NCI-H526 (cell line): ENCODE results near the gene HCFC1.

Experiments used
- DNase-seq, 2 experiments: peaks; one replicate each; lab custom pipeline; 2025; lab: John Stamatoyannopoulos, UW

HCFC1 gene

DNA sequence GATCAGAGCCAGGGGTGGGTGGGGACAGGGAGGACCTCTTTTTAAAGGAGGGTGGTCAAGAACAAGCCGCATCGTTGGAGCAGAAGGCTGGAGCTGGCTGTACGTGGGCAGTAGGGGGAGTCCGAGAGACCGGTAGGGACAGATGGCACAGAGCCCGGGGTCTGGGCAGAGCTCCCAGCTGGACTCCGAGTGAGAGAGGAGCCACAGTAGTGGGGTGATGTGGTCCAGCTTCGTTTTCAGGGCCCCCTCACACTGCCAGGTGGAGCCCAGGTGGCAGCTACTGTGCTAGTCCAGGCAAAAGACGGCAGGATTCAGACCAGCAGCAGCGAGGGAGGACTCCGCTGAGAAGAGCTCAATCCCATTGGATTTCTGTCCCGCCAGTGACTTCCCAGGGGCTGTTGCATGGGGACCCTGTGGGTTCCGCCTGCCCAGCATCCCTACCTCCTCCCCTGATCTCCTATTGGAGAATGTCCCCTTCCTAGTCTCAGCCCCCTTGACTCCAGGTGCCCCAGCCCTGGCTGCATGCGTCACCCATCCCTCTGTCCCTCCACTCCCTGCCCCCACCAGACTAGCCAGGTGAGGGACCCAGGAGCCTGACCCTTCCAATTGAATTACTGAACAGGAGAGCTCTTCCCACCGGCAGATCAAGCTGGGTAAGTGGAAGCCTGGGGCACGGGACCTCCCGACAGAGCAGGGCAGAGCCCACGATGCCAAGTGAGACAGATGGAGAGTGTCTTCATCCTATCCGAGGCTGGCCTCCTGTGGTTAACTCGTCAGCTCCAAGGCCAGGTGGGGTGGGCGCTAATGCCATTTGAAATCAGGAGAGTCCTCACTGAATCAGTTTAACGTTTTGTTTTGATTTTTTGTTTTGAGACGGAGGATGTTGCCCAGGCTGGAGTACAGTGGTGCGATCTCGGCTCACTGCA is 48.4 kb downstream of the HCFC1 start:
- DNase-seq, result peak in 1 of 2 experiments; percentile 42

DNA sequence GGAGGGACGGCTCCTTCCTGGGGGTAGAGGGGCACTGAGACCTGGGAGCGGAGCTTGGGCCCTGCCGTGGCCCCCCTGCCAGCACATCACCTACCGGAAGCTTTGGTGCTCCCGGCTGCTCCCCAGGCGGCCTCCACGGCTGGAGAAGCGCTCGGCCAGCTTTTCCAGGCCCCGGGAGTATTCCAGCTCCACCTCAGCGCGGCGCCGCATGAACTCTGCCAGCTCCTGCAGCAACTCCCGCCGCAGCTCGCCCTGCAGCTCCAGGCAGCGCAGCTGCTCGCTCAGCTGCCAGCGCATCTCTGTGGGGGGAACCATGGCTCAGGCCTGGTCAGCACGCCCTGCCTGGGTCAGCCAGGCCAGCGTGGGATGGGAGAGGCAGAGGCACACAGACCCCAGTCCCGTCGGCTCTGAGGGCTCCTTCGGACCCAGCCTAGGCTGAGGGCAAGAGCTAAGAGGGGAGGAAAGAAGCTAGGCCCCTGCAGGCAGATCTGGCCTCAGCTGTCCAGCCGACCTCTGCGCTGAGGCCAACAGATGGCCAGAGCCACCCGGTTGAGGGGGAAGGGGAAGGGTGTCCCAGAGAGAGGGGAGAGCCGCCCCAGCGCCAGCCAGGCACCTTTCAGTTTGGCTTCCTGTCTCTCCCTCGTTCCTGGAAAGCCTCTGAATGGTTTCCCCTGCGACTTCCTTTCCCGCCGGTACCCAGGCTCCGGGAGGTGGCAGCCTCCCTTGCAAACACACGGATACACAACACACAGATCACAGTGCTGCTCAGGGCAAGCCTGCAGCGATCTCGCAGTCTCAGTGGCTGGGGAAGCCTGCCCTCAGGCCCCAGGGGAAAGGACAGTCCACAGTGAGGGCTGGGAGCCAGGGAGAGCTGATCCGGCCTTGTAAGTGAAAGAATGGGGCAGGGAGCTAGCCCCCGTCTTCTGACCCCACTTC is 49.8 kb downstream of the HCFC1 start:
- DNase-seq, result no peak

DNA sequence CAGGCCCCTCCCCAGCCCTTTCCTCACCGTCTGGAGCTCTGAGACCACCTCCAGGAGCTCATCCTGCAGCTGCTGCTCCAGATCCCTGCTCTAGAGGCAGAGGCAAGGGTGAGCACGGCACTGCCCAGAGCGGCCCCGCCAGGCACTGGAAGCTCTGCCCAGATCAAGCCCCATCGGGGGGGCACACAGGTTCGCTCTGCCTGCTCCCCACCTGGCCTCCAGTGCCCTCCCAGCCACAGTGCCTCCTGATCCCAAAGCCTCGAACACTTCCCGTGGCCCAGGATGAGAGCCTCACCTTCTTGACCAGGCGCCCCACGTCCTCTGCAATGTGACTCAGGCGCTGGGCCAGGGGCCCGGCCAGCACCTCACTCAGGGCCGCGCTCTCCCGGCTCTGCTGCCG is 50.5 kb downstream of the HCFC1 start:
- no peak for DNase-seq

- DNase-seq, result no peak
These were observed 51.1 kb downstream of the HCFC1 start for GRCh38 chrX:153920546-153920945.

DNA sequence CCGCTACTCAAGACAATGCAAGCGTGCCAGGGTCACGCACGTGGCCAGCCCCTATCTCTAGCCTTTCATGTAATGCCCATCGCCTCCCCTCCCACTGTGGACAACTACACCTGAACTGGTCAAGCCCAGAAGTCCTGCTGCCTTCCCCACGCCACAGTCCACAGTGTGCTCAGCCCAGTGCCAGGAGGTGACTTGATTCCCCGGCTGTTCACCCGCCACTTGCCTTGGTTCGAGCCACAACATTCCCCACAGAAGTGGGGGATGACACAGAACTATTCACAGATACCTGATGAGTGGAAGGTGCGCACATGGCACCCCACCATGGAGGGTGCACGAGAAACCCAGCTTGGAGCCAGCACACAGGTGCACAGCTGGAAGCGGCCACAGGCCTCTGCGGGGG is 52.3 kb downstream of the HCFC1 start:
- DNase-seq, result no peak

GRCh38 chrX:153917869-153918268 is 53.7 kb downstream of the HCFC1 start:
- no peak for DNase-seq

- no peak for DNase-seq
These were observed 57.9 kb downstream of the HCFC1 start for GRCh38 chrX:153913701-153914100.

DNA sequence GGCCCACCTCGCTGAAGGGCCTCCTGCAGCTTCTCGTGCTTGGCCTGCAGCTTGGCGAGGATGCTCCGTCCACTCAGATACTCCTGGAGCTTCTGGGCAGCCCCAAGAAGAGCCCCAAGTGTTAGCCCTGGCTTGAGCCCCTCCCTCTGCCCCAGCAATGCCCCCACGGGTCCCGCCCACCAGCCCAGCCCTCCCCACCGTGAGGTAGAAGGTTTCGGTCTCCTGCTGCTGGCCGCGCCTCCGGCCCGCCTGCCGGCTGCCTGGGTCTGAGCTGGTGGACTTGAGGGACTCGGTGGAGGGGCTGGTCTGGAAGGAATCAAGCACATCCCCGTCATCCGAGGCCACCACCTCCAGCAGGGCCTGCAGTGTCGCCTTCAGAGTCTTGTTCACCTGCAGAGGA is 58.4 kb downstream of the HCFC1 start:
- no peak for DNase-seq

DNA sequence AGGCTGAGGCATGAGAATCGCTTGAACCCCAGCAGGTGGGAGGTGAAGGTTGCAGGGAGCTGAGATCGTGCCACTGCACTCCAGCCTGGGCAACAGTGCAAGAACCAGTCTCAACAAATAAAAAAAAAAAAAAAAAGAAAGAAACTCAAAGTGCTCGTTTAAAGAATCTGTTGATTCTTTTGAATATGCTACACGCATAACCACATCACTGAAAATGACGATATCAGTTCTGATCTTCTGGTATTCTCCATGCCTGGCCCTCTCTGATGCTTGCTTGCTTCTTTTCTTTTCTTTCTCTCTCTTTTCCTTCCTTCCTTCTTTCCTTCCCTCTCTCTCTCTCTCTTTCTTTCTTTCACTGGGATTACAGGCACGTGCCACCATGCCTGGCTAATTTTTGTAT is 59.8 kb downstream of the HCFC1 start:
- DNase-seq, result no peak

DNA sequence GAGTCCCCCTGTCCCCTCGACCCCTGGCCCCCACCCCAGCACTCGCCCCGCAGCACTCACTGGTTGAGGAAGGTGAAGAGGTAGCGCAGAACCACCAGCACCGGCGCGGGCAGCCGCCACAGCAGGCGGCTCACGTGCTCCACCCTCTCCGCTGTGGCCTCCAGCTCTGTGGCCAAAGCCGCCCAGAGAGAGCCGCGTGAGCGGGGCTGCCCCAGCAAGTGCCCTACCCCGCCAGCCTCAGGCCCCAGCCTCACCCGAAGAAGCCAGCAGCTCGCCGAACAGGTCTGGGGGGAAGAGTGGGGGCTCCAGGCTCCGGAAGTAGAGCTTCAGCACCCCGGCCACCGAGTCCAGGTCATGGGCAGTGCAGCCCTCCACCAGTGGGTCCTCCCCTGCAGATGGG is 61.2 kb downstream of the HCFC1 start:
- DNase-seq, result no peak

- DNase-seq, result no peak
These were observed 61.6 kb downstream of the HCFC1 start for GRCh38 chrX:153909980-153910360.

DNA sequence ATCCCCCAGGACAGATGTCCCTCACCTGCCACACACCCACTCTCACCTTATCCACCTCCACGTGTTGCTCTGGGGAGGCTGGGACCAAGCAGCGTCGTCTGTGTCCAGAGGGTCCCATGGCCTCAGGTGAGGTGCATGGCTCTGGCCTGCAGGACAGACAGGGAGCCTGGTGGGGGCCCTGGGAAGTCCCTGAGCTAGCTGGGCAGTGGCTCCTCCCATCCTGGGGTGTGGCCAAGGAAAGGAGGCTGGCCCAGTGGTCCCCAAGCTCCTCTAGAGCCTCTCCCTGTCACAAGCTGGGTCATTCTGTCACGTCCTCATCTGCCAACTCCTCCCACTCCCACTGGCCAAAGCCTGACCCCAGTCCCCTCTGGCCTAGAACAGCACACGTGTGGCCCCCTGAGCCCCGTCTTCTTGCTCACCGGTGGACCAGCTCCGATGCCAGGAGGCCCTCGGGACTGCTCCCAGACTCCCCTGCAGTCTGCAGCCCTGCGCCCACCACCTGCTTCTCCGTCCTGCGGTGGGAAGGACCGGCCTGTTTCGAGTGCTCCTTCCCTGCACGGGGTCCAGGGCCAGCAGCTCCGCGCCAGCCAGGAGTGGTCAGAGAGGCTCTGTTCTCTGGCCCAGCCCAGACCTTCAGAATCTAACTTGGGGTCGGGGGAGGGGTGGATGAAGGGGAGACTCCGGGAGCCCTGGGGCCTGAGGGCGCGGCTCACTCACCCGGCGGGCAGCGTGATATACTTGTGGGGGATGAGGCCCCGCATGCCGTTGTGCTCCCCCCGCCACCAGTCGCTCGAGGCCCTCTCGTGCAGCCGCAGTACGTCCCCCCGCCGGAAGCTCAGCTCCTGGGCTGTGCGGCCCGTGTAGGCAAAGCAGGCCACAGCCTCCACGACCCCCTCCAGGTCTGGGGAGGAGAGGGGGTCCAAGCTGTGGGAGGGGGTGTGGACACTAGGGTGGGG is 62.3 kb downstream of the HCFC1 start:
- DNase-seq, result no peak

- DNase-seq, result no peak
These were observed 63.3 kb downstream of the HCFC1 start for GRCh38 chrX:153908219-153908860.

- no peak for DNase-seq
These were observed 64.2 kb downstream of the HCFC1 start for GRCh38 chrX:153907456-153907855.

DNA sequence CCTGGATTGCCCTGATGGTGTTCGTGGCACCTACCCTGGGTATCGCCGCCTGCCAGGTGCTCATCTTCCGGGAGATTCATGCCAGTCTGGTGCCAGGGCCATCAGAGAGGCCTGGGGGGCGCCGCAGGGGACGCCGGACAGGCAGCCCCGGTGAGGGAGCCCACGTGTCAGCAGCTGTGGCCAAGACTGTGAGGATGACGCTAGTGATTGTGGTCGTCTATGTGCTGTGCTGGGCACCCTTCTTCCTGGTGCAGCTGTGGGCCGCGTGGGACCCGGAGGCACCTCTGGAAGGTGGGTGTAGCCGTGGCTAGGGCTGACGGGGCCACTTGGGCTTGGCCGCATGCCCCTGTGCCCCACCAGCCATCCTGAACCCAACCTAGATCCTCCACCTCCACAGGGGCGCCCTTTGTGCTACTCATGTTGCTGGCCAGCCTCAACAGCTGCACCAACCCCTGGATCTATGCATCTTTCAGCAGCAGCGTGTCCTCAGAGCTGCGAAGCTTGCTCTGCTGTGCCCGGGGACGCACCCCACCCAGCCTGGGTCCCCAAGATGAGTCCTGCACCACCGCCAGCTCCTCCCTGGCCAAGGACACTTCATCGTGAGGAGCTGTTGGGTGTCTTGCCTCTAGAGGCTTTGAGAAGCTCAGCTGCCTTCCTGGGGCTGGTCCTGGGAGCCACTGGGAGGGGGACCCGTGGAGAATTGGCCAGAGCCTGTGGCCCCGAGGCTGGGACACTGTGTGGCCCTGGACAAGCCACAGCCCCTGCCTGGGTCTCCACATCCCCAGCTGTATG is 65.3 kb downstream of the HCFC1 start:
- DNase-seq, result no peak

GRCh38 chrX:153905481-153906095 is 66.0 kb downstream of the HCFC1 start:
- DNase-seq, result no peak

- no peak for DNase-seq
These were observed 67.3 kb downstream of the HCFC1 start, which contains the start of gene AVPR2 for GRCh38 chrX:153903991-153904957. AVPR2 (plus strand) TSS chrX:153904673; CDS start chrX:153905146, 473 bp downstream.

GRCh38 chrX:153903238-153903980 is 68.2 kb downstream of the HCFC1 start:
- DNase-seq, result no peak
